Measurements from ENCODE around the gene RPL11. TPM values are rescaled to one million over a fixed set of nuclear protein-coding genes. Genes with fewer than 3 reads are reported as not detected.
A peak's percentile ranks its signal among the peaks of the same experiment; 100 is the strongest.

The RPL11 gene
- total and polyA plus RNA-seq, 2 experiments from 2014 or later, result 444 to 555 TPM

DNA sequence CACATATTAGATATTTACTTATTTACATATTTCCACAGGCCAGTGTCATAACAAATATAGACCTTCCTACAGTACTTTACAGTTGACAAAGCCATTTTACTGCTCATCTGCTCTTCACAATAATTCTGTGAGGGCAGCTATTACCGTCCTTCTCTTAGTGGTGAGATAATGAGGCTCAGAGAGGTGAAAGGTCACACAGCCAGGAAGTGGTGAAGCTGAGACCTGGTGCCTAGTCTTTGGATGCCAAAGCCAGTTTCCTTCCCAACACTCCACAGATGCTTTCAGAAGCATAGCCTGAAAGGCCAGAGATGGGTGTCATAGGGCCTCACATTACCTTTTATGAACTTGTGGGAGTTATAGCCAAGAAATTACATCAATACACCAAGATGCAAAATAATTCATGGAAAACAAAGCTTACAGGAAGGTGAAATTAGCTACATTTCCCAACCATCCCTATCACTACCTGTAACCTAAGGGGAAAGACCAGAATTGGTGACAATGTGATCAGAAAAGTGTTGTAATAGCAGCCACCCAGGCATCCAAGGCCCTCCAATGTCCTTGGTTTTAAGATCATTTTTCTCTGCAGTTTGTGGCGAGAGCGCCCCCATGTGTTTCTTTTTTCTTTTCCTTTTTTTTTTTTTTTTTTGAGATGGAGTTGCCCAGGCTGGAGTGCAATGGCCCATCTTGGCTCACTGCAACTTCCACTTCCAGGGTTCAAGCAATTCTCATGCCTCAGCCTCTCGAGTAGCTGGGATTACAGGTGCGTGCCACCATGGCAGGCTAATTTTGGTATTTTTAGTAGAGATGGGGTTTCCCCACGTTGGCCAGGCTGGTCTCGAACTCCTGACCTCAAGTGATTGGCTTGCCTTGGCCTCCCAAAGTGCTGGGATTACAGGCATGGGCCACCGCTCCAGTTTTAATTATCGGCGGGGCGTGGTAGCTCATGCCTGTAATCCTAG, 26.5 kb upstream of the RPL11 start:
- no peak overlapping the region for H3K27ac ChIP-seq
- 33 to 37% methylated on average over 11 of the region's 11 CpGs for WGBS, 2 experiments (ENCODE audit: low coverage in 1 of 2, low lambda C conversion rate in 2 of 2, missing lambda C conversion rate in 2 of 2)
- H3K9me2 ChIP-seq (ENCODE audit: insufficient read depth), result no peaks in the 10 kb centered on the region
- H3K9me3 ChIP-seq (ENCODE audit: low read depth), result no peaks in the 10 kb centered on the region
- no peaks in the 10 kb centered on the region for H3F3A ChIP-seq (ENCODE audit: insufficient read depth)
- peak; percentile 62 for DNase-seq
- H3K36me3 ChIP-seq (ENCODE audit: low read depth), result no peaks in the 10 kb centered on the region
- TF ChIP-seq EZH2 (IDR thresholded peaks at IDR 0.05; ENCODE audit: insufficient read depth, poor library complexity, severe bottlenecking) (no peak), EZH2phosphoT487 (IDR thresholded peaks at IDR 0.05; ENCODE audit: insufficient read depth, low read depth) (no peak)
- no peaks in the 10 kb centered on the region for H3K79me2 ChIP-seq (ENCODE audit: insufficient read depth)
- no peak overlapping the region for H3K4me2 ChIP-seq (ENCODE audit: unreplicated experiment)
- no peaks in the 10 kb centered on the region for H3K27me3 ChIP-seq (replicated peaks; ENCODE audit: insufficient read depth)
- in situ Hi-C loops (cut with MboI), result no loop called here
- H4K20me1 ChIP-seq (ENCODE audit: insufficient read depth), result no peaks in the 10 kb centered on the region
- no peaks in the 10 kb centered on the region for H3K4me1 ChIP-seq (ENCODE audit: insufficient read depth)
- H3K4me3 ChIP-seq, result no peak overlapping the region
- H3K9ac ChIP-seq, result no peak overlapping the region
- H2AFZ ChIP-seq, result no peak overlapping the region

DNA sequence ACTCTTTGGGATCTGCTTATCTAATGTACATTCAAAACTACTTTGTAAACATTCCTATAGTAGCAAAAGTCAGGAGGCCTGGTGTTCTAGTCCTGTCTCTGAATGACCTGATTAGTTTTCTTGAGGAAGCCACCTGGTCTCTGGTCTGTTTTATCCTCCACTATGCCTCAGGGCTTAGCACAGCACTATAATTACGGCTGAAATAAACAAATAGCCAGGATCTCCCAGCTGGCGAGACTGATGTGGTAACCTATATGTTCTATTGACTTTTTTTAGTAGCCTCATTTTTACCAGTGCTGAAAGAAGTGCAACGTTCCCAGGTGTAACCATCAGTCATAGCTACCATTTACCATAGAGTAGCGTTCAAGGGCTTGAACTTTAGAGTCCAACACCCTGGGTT, 24.2 kb upstream of the RPL11 start:
- TF ChIP-seq EZH2 (IDR thresholded peaks at IDR 0.05; ENCODE audit: insufficient read depth, poor library complexity, severe bottlenecking) (no peak), EZH2phosphoT487 (IDR thresholded peaks at IDR 0.05; ENCODE audit: insufficient read depth, low read depth) (no peak)

DNA sequence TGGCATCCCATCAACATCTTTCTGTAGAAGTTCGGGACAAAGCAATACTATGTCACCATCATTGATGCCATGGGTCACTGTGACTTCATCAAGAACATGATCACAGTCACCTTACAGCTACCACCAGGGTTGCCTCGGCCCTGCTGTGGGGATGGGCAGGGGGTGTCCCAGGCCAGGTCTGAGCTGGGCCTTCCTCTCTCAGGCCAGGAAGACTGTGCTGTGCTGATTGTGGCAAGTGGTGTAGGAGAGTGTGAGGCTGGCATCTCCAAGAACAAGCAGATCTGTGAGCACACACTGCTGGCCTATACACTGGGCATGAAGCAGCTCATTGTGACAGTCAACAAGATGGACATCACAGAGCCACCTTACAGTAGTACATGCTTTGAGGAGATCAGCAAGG, 20.9 kb upstream of the RPL11 start:
- no peaks in the 10 kb centered on the region for H4K20me1 ChIP-seq (ENCODE audit: insufficient read depth)
- no peak overlapping the region for H3K27ac ChIP-seq
- H3K79me2 ChIP-seq (ENCODE audit: insufficient read depth), result no peaks in the 10 kb centered on the region
- H2AFZ ChIP-seq, result no peak overlapping the region
- H3K4me1 ChIP-seq (ENCODE audit: insufficient read depth), result no peaks in the 10 kb centered on the region
- H3K4me2 ChIP-seq (ENCODE audit: unreplicated experiment), result no peak overlapping the region
- H3K4me3 ChIP-seq, result no peak overlapping the region
- H3K9ac ChIP-seq, result no peak overlapping the region
- in situ Hi-C loops (cut with MboI), result no loop called here
- DNase-seq, result no peak
- H3K9me3 ChIP-seq (ENCODE audit: low read depth), result no peaks in the 10 kb centered on the region
- no peaks in the 10 kb centered on the region for H3K9me2 ChIP-seq (ENCODE audit: insufficient read depth)
- WGBS, 2 experiments (ENCODE audit: low coverage in 1 of 2, low lambda C conversion rate in 2 of 2, missing lambda C conversion rate in 2 of 2), result 24 to 29% methylated on average over 2 of the region's 2 CpGs
- H3F3A ChIP-seq (ENCODE audit: insufficient read depth), result no peaks in the 10 kb centered on the region
- TF ChIP-seq EZH2 (IDR thresholded peaks at IDR 0.05; ENCODE audit: insufficient read depth, poor library complexity, severe bottlenecking) (no peak), EZH2phosphoT487 (IDR thresholded peaks at IDR 0.05; ENCODE audit: insufficient read depth, low read depth) (no peak)
- H3K27me3 ChIP-seq (replicated peaks; ENCODE audit: insufficient read depth), result 0 out of 2 replicates have a peak, but pooled peaks cover 7% of the 10 kb centered on the region
- H3K36me3 ChIP-seq (ENCODE audit: low read depth), result no peaks in the 10 kb centered on the region

More for the DNA sequence above, 24.2 kb upstream of the RPL11 start:
- H3K36me3 ChIP-seq (ENCODE audit: low read depth), result no peaks in the 10 kb centered on the region
- no peaks in the 10 kb centered on the region for H3K9me2 ChIP-seq (ENCODE audit: insufficient read depth)
- in situ Hi-C loops (cut with MboI), result no loop called here
- WGBS, 2 experiments (ENCODE audit: low coverage in 1 of 2, low lambda C conversion rate in 2 of 2, missing lambda C conversion rate in 2 of 2), result 28 to 31% methylated on average over 4 of the region's 4 CpGs
- H3K9ac ChIP-seq, result no peak overlapping the region
- no peak overlapping the region for H3K4me3 ChIP-seq
- no peak overlapping the region for H2AFZ ChIP-seq
- no peak overlapping the region for H3K4me2 ChIP-seq (ENCODE audit: unreplicated experiment)
- H3K27me3 ChIP-seq (replicated peaks; ENCODE audit: insufficient read depth), result 0 out of 2 replicates have a peak, but pooled peaks cover 7% of the 10 kb centered on the region
- no peaks in the 10 kb centered on the region for H3K79me2 ChIP-seq (ENCODE audit: insufficient read depth)
- H3K4me1 ChIP-seq (ENCODE audit: insufficient read depth), result no peaks in the 10 kb centered on the region
- no peaks in the 10 kb centered on the region for H3K9me3 ChIP-seq (ENCODE audit: low read depth)
- no peaks in the 10 kb centered on the region for H3F3A ChIP-seq (ENCODE audit: insufficient read depth)
- H4K20me1 ChIP-seq (ENCODE audit: insufficient read depth), result no peaks in the 10 kb centered on the region
- DNase-seq, result no peak
- no peak overlapping the region for H3K27ac ChIP-seq

DNA sequence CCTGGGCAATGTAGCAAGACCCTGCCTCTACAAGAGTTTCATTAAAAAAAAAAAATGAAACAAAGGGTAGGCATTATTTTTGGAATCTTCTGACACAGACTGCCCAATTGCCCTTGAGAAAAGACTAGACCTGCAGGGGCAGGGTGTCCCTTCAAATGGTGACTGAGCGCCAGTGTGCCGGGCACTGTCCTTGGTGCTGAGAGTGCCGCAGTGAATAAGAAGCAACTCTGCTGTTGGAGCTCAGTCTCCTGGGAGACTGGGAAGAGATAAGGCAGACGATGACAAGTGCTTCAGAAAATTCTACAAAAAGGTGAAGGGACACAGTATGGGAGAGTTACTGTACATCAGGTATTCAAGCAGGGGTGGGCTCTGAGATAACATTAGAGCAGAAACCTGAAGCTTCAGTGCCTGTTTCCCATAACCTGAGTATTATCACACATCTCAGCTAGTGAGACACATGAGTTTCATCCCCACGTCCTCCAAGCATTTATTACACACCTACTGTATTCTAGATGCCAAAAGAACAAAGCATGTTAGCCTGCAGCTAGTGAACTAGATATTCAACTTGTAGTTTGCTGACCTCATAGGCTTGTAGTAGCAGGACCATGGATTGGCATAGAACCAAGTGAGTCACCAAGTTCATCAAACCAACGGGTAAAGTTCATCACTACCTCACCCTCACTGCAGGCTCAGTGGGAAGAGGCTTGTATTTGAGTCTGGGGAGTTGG, 18.4 kb upstream of the RPL11 start:
- H3K4me1 ChIP-seq (ENCODE audit: insufficient read depth), result no peaks in the 10 kb centered on the region
- no peaks in the 10 kb centered on the region for H3K79me2 ChIP-seq (ENCODE audit: insufficient read depth)
- no peak overlapping the region for H3K4me3 ChIP-seq
- in situ Hi-C loops (cut with MboI), result no loop called here
- no peaks in the 10 kb centered on the region for H3K9me2 ChIP-seq (ENCODE audit: insufficient read depth)
- no peaks in the 10 kb centered on the region for H3K9me3 ChIP-seq (ENCODE audit: low read depth)
- peak; percentile 66 for DNase-seq
- no peaks in the 10 kb centered on the region for H3K36me3 ChIP-seq (ENCODE audit: low read depth)
- H2AFZ ChIP-seq, result no peak overlapping the region
- no peak overlapping the region for H3K27ac ChIP-seq
- TF ChIP-seq EZH2 (IDR thresholded peaks at IDR 0.05; ENCODE audit: insufficient read depth, poor library complexity, severe bottlenecking), result no peak
- TF ChIP-seq EZH2phosphoT487 (IDR thresholded peaks at IDR 0.05; ENCODE audit: insufficient read depth, low read depth), result no peak
- 0 out of 2 replicates have a peak, but pooled peaks cover 7% of the 10 kb centered on the region for H3K27me3 ChIP-seq (replicated peaks; ENCODE audit: insufficient read depth)
- H3K9ac ChIP-seq, result no peak overlapping the region
- H3K4me2 ChIP-seq (ENCODE audit: unreplicated experiment), result no peak overlapping the region
- WGBS, 2 experiments (ENCODE audit: low coverage in 1 of 2, low lambda C conversion rate in 2 of 2, missing lambda C conversion rate in 2 of 2), result 0 to 2% methylated on average over 6 of the region's 6 CpGs
- no peaks in the 10 kb centered on the region for H3F3A ChIP-seq (ENCODE audit: insufficient read depth)
- no peaks in the 10 kb centered on the region for H4K20me1 ChIP-seq (ENCODE audit: insufficient read depth)
